ENCODE data around the gene ADAMTS17. TPM values are rescaled to one million over a fixed set of nuclear protein-coding genes. Genes with fewer than 3 reads are reported as not detected.

The ADAMTS17 gene
- total and polyA plus RNA-seq, 7 donors, result 4.4 to 93.0 (median 7.2) TPM

- no peak for TF ChIP-seq CTCF (IDR thresholded peaks at IDR 0.05)
- WGBS, 3 donors, result 70 to 88% (median 86%) methylated on average over 9 of the region's 9 CpGs
- no peaks in the 10 kb centered on the region for H3K27me3 ChIP-seq (ENCODE audit: insufficient read depth in 3 of 3, low read length in 2 of 3)
- intact Hi-C loops (cut with DNase I), result loop anchor here in 1 of 2 donors (5.0 kb wide), 1 partner anchor 403 kb away; no protein-coding TSS in a partner anchor
- no peaks in the 10 kb centered on the region for H3K9me3 ChIP-seq
- H3K27ac ChIP-seq, result no peak overlapping the region
- ATAC-seq (no peak), DNase-seq (no peak)
- H3K36me3 ChIP-seq (ENCODE audit: insufficient read depth in 1 of 2, low read depth in 1 of 2), result peaks cover 0 to 68% of the 10 kb centered on the region in 2 donors
- H3K4me1 ChIP-seq, result peaks cover 4% of the 10 kb centered on the region
- H3K4me3 ChIP-seq, result no peak overlapping the region
Observed at GRCh38 chr15:100335335-100335999, 6.3 kb downstream of the ADAMTS17 start.

- H3K4me3 ChIP-seq, result no peak overlapping the region
- no peak for ATAC-seq
- H3K9me3 ChIP-seq, result no peaks in the 10 kb centered on the region
- peaks cover 0 to 74% of the 10 kb centered on the region in 2 donors for H3K36me3 ChIP-seq (ENCODE audit: insufficient read depth in 1 of 2, low read depth in 1 of 2)
- no peak overlapping the region for H3K27ac ChIP-seq
- TF ChIP-seq CTCF (IDR thresholded peaks at IDR 0.05), result no peak
- intact Hi-C loops (cut with DNase I), result loop anchor here in 1 of 2 donors (5.0 kb wide), 1 partner anchor 403 kb away; no protein-coding TSS in a partner anchor
- H3K27me3 ChIP-seq (ENCODE audit: insufficient read depth in 3 of 3, low read length in 2 of 3), result no peaks in the 10 kb centered on the region
- no peak for DNase-seq
- 72 to 80% (median 78%) methylated on average over 11 of the region's 11 CpGs for WGBS, 3 donors
- H3K4me1 ChIP-seq, result peaks cover 4% of the 10 kb centered on the region
Observed at GRCh38 chr15:100334905-100335304, 6.9 kb downstream of the ADAMTS17 start.

GRCh38 chr15:100334456-100334855 lies 7.3 kb downstream of the ADAMTS17 start:
- Histone ChIP-seq H3K27ac (no peak overlapping the region), H3K9me3 (no peaks in the 10 kb centered on the region), H3K4me3 (no peak overlapping the region), H3K27me3 (ENCODE audit: insufficient read depth in 3 of 3, low read length in 2 of 3) (no peaks in the 10 kb centered on the region), H3K4me1 (peaks cover 4% of the 10 kb centered on the region), H3K36me3 (ENCODE audit: insufficient read depth in 1 of 2, low read depth in 1 of 2) (peaks cover 0 to 79% of the 10 kb centered on the region in 2 donors)
- ATAC-seq (no peak), DNase-seq (no peak)
- intact Hi-C loops (cut with DNase I), result no loop called here
- no peak for TF ChIP-seq CTCF (IDR thresholded peaks at IDR 0.05)
- WGBS, 3 donors, result 91 to 96% (median 92%) methylated on average over 19 of the region's 19 CpGs

GRCh38 chr15:100334015-100334414 lies 7.8 kb downstream of the ADAMTS17 start:
- no peak for TF ChIP-seq CTCF (IDR thresholded peaks at IDR 0.05)

More at GRCh38 chr15:100334015-100334414, 7.8 kb downstream of the ADAMTS17 start:
- WGBS, 3 donors, result 77 to 82% (median 81%) methylated on average over 8 of the region's 8 CpGs
- DNase-seq, result no peak
- no peak overlapping the region for H3K4me3 ChIP-seq
- peaks cover 4% of the 10 kb centered on the region for H3K4me1 ChIP-seq
- H3K36me3 ChIP-seq (ENCODE audit: insufficient read depth in 1 of 2, low read depth in 1 of 2), result peaks cover 0 to 83% of the 10 kb centered on the region in 2 donors
- intact Hi-C loops (cut with DNase I), result no loop called here
- no peaks in the 10 kb centered on the region for H3K9me3 ChIP-seq
- H3K27me3 ChIP-seq (ENCODE audit: insufficient read depth in 3 of 3, low read length in 2 of 3), result no peaks in the 10 kb centered on the region
- H3K27ac ChIP-seq, result no peak overlapping the region
- ATAC-seq, result no peak

All from psoas muscle (tissue), 8 donors.